A549 treated with GW870086 at 1 μM for 4 hours (cell line): ENCODE results near the gene LIN54. TPM values are rescaled to one million over a fixed set of nuclear protein-coding genes. Genes with fewer than 3 reads are reported as not detected.

Source experiments
- total RNA-seq: library from RNA; stranded (reverse); fragments of 200-300 nt; extraction: Qiagen RNA extraction; gene quantifications from 5 replicates; pipeline ENCODE4 v1.2.3, GENCODE V29; 2022; ENCODE audit warnings: low read depth

The LIN54 gene
- 4.2 to 7.2 TPM (median 6.6 TPM) in 5 replicates for total RNA-seq

DNA sequence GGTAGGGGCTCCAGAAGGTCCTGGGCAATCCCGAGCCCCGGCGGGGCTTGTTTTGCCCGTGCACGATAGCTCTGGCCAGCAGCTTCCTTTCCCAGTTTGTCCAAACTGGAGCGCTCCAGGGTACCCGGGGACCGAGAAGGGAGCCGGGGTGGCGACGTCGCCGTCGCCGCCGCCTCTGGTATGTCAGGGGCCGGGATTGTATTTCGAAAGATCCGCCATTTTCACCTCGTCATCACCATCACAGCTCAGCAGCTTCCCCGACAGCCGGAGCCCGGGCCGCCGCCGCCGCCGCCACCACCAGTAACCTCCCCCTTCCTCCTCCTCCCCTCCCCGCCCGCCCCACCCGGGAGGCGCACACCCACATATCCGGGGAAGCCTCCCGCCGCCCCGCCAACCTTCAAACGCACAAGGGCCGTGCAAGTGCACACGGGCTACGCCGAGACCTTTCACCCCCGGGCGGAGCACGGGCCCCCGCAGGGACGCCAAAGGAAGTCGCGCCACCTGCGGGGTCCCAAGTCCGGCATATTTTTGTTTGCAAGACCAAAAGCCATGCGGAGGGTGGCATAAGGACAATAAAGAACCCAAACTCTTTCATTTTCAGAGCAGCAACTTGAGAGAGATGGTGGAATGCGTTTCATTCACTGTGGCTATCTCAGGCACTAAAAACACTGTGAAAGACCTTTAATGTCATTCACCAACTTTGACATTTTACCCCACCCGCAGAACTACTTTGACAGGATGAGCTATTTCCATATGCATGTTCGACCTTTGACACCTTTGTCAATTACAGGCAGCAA, at the start of gene LIN54:
LIN54 (minus strand) TSS at position 302 of the 797 bp plus-strand sequence. CDS start 25,979 bp downstream, outside the sequence.

DNA sequence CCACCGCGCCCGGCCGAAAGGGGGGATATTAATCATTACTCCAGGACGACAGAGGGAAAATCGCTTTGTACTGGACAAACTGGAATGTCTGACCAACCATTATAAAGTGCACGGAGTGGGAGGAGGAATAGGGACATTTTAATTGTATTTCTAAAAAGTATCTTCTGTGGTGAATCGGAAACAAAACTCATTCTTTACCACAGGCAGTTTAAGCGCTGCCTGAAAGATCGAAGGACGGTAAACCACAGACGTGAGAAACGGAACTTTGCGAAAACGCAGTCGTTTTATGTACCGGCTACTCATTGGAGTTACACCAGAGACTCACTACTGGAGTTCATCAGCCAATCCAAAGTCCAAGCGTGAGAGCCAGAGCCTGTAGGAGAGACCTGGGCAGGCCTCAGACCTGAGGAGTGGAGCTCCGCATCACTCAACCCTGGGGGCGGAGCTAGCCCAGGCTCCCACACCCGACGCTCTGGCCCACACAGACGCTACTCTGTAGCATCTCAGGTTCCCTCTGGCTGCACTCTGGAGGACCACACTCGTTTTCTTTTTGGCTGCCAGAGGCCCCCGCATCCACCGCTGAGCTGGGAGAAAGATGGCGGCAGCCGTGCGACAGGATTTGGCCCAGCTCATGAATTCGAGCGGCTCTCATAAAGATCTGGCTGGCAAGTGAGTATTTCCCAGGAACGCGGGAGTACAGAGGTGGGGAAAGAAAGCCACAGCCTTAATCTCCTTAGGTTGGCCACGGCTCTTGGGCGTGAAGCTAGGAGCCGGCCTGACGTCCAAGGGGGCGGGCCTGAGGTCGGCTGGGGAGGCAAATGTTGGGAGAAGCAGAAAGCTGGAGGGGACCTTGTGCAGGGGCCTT, 24.2 kb upstream of the LIN54 start, which contains the start of gene COPS4:
COPS4 (plus strand) TSS at position 554 of the 865 bp plus-strand sequence; CDS start at position 596, 42 bp downstream.

DNA sequence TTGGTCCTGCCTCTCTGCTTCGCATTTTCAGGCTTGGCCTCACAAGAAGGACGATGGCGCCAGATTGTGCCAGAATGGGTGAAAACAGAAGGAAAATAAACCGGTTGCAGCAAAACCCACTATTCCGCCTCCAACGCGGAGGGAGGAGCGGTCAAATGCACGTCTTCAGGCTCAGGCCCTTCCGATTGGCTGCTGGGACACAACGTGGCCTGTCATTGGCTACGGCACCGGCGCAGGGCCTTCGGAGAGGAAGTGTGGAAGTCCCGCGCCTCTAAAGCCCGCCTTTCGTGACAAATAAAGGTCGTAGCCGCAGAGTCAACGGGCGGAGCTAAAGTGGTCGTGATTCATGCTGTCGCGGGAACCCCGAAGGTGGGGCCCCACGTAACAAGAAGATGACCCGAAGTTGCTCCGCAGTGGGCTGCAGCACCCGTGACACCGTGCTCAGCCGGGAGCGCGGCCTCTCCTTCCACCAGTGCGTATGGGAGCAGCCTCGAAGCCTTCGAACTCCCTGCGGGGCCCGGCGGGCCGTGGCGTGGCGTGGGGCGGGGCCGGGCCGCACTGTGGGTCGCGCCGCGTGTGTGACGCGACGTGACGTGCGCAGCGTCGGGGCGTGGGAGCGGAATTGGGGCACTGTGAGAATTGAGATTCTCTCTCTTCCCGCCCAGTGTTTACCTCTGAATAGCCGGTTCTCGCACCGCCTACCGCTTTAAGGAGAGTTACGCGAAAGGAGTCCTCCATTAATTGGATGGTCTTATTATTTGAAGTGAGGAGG, 110.0 kb downstream of the LIN54 start, which contains the start of gene THAP9:
THAP9 (plus strand) TSS at position 325 of the 772 bp plus-strand sequence; CDS start at position 393, 68 bp downstream.

DNA sequence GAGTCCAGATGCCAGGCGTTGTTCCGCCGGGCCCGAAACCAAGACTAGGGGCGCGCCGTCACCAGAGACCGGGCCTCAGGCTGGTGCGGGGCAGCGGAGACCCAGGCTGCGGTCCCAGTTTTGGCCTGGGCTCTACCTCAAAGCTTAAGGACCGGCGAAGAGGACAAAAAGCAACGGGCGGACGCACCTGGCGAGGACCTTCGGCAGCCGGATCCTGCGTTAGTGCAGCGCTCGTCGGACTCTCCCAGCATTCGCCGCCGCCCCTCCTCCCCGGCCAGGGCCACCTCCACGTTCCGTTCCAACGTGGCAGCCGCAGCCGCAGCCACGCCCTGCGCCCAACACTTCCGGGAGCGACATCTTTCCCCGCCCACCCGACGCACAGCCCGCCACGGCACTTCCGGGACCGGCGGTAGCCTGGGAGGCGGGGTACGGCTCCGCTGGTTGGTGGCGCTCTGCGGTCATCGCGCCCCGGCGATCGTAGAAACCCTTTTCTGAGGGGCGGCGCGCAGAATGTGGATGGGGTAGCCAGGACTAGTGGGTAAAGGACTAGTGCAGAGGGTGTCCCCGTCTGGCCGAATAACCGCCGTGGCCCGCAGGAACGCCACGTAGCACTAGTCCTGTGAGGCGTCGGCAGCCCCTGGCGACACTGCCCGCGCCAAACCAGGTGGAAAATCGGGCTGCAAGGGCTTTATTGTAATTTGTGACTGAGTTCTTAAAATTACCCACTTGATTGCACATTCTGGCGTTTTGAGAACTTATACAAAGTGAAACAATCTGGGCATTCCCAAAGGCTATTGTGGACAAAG, 119.5 kb downstream of the LIN54 start, which contains the start of gene SEC31A:
SEC31A (minus strand) TSS at position 253 of the 806 bp plus-strand sequence. CDS start 9,217 bp downstream, outside the sequence.

Other genes with a start within 250 kb of the LIN54 start
- gene SCD5, start 212.0 kb downstream of the LIN54 start, total RNA-seq: 6.0 to 8.8 TPM (median 7.4 TPM) in 5 replicates
- 70.0 to 88.9 TPM (median 84.0 TPM) in 5 replicates for gene SEC31A, start 119.7 kb downstream of the LIN54 start, total RNA-seq
- gene THAP9, start 110.1 kb downstream of the LIN54 start, total RNA-seq: 1.1 to 2.0 TPM (median 1.6 TPM) in 5 replicates
- 23.2 to 40.3 TPM (median 26.0 TPM) in 5 replicates for gene COPS4, start 24.4 kb upstream of the LIN54 start, total RNA-seq
- 0.75 to 2.0 TPM (median 1.5 TPM) in 5 replicates for gene PLAC8, start 103.9 kb upstream of the LIN54 start, total RNA-seq